ENCODE results near the gene SLC66A2. TPM values are rescaled to one million over a fixed set of nuclear protein-coding genes. Genes with fewer than 3 reads are reported as not detected.
"Not testable (repeated sequence)": the region's sequence is repeated elsewhere in the genome, so short reads cannot be mapped to it uniquely, and the experiment has no call there.

SLC66A2 gene
- total RNA-seq, 1 donor from 2014 or later: 46.5 TPM

GRCh38 chr18:79962835-79963657 is 11.6 kb upstream of the SLC66A2 start:
- peak overlapping the region; percentile 59 for H3K27ac Mint-ChIP-seq
- H3K27me3 Mint-ChIP-seq: peaks cover 3% of the 10 kb centered on the region
- intact Hi-C loops (cut with micrococcal nuclease): no loop called here
- H3K36me3 Mint-ChIP-seq (ENCODE audit: low read depth): peaks cover 6% of the 10 kb centered on the region
- no peaks in the 10 kb centered on the region for H3K9me3 Mint-ChIP-seq
- no peak for DNase-seq
- H3K4me1 Mint-ChIP-seq: peaks cover 31% of the 10 kb centered on the region
- peak overlapping the region; percentile 64 for H3K4me3 Mint-ChIP-seq

- H3K4me3 Mint-ChIP-seq: no peak overlapping the region
- DNase-seq: no peak
These were observed 10.9 kb upstream of the SLC66A2 start for GRCh38 chr18:79962311-79962710.

GRCh38 chr18:79961527-79962291 is 10.3 kb upstream of the SLC66A2 start:
- Mint-ChIP-seq H3K4me1 (peaks cover 31% of the 10 kb centered on the region), H3K9me3 (no peaks in the 10 kb centered on the region), H3K4me3 (no peak overlapping the region), H3K27ac (no peak overlapping the region), H3K27me3 (peaks cover 3% of the 10 kb centered on the region), H3K36me3 (ENCODE audit: low read depth) (peaks cover 2% of the 10 kb centered on the region)
- no peak for DNase-seq
- intact Hi-C loops (cut with micrococcal nuclease): no loop called here

More at GRCh38 chr18:79962311-79962710, 10.9 kb upstream of the SLC66A2 start:
- intact Hi-C loops (cut with micrococcal nuclease): no loop called here
- no peaks in the 10 kb centered on the region for H3K9me3 Mint-ChIP-seq
- peaks cover 31% of the 10 kb centered on the region for H3K4me1 Mint-ChIP-seq
- peaks cover 5% of the 10 kb centered on the region for H3K36me3 Mint-ChIP-seq (ENCODE audit: low read depth)
- H3K27me3 Mint-ChIP-seq: peaks cover 3% of the 10 kb centered on the region
- no peak overlapping the region for H3K27ac Mint-ChIP-seq

GRCh38 chr18:79960921-79961526 is 9.6 kb upstream of the SLC66A2 start:
- intact Hi-C loops (cut with micrococcal nuclease): no loop called here
- Mint-ChIP-seq H3K36me3 (ENCODE audit: low read depth) (peaks cover 2% of the 10 kb centered on the region), H3K4me3 (peak overlapping the region; percentile 29), H3K9me3 (no peaks in the 10 kb centered on the region), H3K27ac (no peak overlapping the region), H3K4me1 (peaks cover 31% of the 10 kb centered on the region), H3K27me3 (peaks cover 3% of the 10 kb centered on the region)
- no peak for DNase-seq

GRCh38 chr18:79960161-79960801 is 8.8 kb upstream of the SLC66A2 start:
- intact Hi-C loops (cut with micrococcal nuclease); H3K36me3 Mint-ChIP-seq (ENCODE audit: low read depth); H3K9me3 Mint-ChIP-seq; H3K27me3 Mint-ChIP-seq; H3K27ac Mint-ChIP-seq: not testable (repeated sequence)
- H3K4me3 Mint-ChIP-seq: peak overlapping the region; percentile 29
- DNase-seq: peak; percentile 75
- peaks cover 32% of the 10 kb centered on the region for H3K4me1 Mint-ChIP-seq

- no peak for DNase-seq
- H3K9me3 Mint-ChIP-seq: no peaks in the 10 kb centered on the region
- intact Hi-C loops (cut with micrococcal nuclease): loop anchor here (10.0 kb wide), 2 partner anchors 64 to 564 kb away; partner anchors contain the start of gene NFATC1
- peaks cover 35% of the 10 kb centered on the region for H3K4me1 Mint-ChIP-seq
- H3K36me3 Mint-ChIP-seq (ENCODE audit: low read depth): peaks cover 2% of the 10 kb centered on the region
- no peak overlapping the region for H3K4me3 Mint-ChIP-seq
- H3K27ac Mint-ChIP-seq: no peak overlapping the region
- H3K27me3 Mint-ChIP-seq: peaks cover 6% of the 10 kb centered on the region
These were observed 7.5 kb upstream of the SLC66A2 start for GRCh38 chr18:79958981-79959380.

GRCh38 chr18:79956276-79956675 is 4.8 kb upstream of the SLC66A2 start:
- Mint-ChIP-seq H3K4me1 (peaks cover 22% of the 10 kb centered on the region), H3K36me3 (ENCODE audit: low read depth) (no peaks in the 10 kb centered on the region), H3K27me3 (peaks cover 3% of the 10 kb centered on the region), H3K27ac (no peak overlapping the region), H3K9me3 (no peaks in the 10 kb centered on the region), H3K4me3 (no peak overlapping the region)
- DNase-seq: no peak
- intact Hi-C loops (cut with micrococcal nuclease): loop anchor here (10.0 kb wide), 2 partner anchors 61 to 561 kb away; partner anchors contain the start of gene NFATC1

GRCh38 chr18:79955302-79956075 is 4.0 kb upstream of the SLC66A2 start:
- no peaks in the 10 kb centered on the region for H3K9me3 Mint-ChIP-seq
- no peak overlapping the region for H3K27ac Mint-ChIP-seq
- H3K4me1 Mint-ChIP-seq: peaks cover 19% of the 10 kb centered on the region
- no peak for DNase-seq
- no peak overlapping the region for H3K4me3 Mint-ChIP-seq
- intact Hi-C loops (cut with micrococcal nuclease): loop anchor here (10.0 kb wide), 2 partner anchors 61 to 561 kb away; partner anchors contain the start of gene NFATC1
- H3K27me3 Mint-ChIP-seq: peaks cover 3% of the 10 kb centered on the region
- peaks cover under 1% of the 10 kb centered on the region for H3K36me3 Mint-ChIP-seq (ENCODE audit: low read depth)

GRCh38 chr18:79954791-79955190 is 3.3 kb upstream of the SLC66A2 start:
- Mint-ChIP-seq H3K27ac (no peak overlapping the region), H3K4me3 (no peak overlapping the region), H3K27me3 (peaks cover 3% of the 10 kb centered on the region), H3K9me3 (no peaks in the 10 kb centered on the region), H3K4me1 (peaks cover 19% of the 10 kb centered on the region), H3K36me3 (ENCODE audit: low read depth) (peaks cover 3% of the 10 kb centered on the region)
- intact Hi-C loops (cut with micrococcal nuclease): loop anchor here (5.0 to 10.0 kb wide), 4 partner anchors 60 to 887 kb away; partner anchors contain the start of genes ATP9B, CTDP1 and NFATC1
- DNase-seq: no peak

GRCh38 chr18:79953971-79954651 is 2.7 kb upstream of the SLC66A2 start:
- Mint-ChIP-seq H3K4me3 (no peak overlapping the region), H3K36me3 (ENCODE audit: low read depth) (peaks cover 7% of the 10 kb centered on the region)
- intact Hi-C loops (cut with micrococcal nuclease): loop anchor here (5.0 to 10.0 kb wide), 4 partner anchors 59 to 887 kb away; partner anchors contain the start of genes ATP9B, CTDP1 and NFATC1

GRCh38 chr18:79952996-79953559 is 1.6 kb upstream of the SLC66A2 start:
- intact Hi-C loops (cut with micrococcal nuclease): loop anchor here (5.0 to 10.0 kb wide), 4 partner anchors 58 to 886 kb away; partner anchors contain the start of genes ATP9B, CTDP1 and NFATC1
- Mint-ChIP-seq H3K27ac (no peak overlapping the region), H3K36me3 (ENCODE audit: low read depth) (peaks cover 12% of the 10 kb centered on the region)

More at GRCh38 chr18:79953971-79954651, 2.7 kb upstream of the SLC66A2 start:
- DNase-seq: no peak
- H3K4me1 Mint-ChIP-seq: peaks cover 22% of the 10 kb centered on the region
- H3K27me3 Mint-ChIP-seq: peaks cover 3% of the 10 kb centered on the region
- no peaks in the 10 kb centered on the region for H3K9me3 Mint-ChIP-seq
- no peak overlapping the region for H3K27ac Mint-ChIP-seq

More at GRCh38 chr18:79952996-79953559, 1.6 kb upstream of the SLC66A2 start:
- H3K4me3 Mint-ChIP-seq: peak overlapping the region; percentile 15
- H3K4me1 Mint-ChIP-seq: peaks cover 24% of the 10 kb centered on the region
- peaks cover 3% of the 10 kb centered on the region for H3K27me3 Mint-ChIP-seq
- H3K9me3 Mint-ChIP-seq: no peaks in the 10 kb centered on the region
- DNase-seq: no peak

Measured in activated CD4-positive, alpha-beta T cell treated with anti-CD3 and anti-CD28 coated beads, Interleukin-2, amount 10 ng/mL, durations not matched to agents 24 days and 14 days (primary cell).